ENCODE data around the gene STMND1. TPM values are rescaled to one million over a fixed set of nuclear protein-coding genes. Genes with fewer than 3 reads are reported as not detected.

STMND1 gene
- total and polyA plus RNA-seq, 2 of the 4 experiments (the other 2 are of a cell fraction): not detected

- Histone ChIP-seq H4K5ac (ENCODE audit: low read depth, low read length) (no peak overlapping the region), H3K9me3 (ENCODE audit: control insufficient read depth, insufficient read depth, low read length) (peaks cover 11% of the 10 kb centered on the region), H4K8ac (ENCODE audit: low read depth in 2 of 2, low read length in 2 of 2) (no peak overlapping the region), H2BK20ac (ENCODE audit: low read depth, low read length) (no peak overlapping the region), H3K56ac (ENCODE audit: extremely low read depth, insufficient read depth, low read length) (no peak overlapping the region), H2AFZ (replicated peaks; ENCODE audit: low read length, poor library complexity) (no peak overlapping the region), H3K27me3 (ENCODE audit: control insufficient read depth, insufficient read depth, low read length) (peaks cover 10% of the 10 kb centered on the region), H3K9me1 (ENCODE audit: insufficient read depth, low read length) (no peaks in the 10 kb centered on the region), H2AK5ac (ENCODE audit: low read depth, low read length) (no peak overlapping the region), H3K36me3 (ENCODE audit: control insufficient read depth, insufficient read depth, low read length) (no peaks in the 10 kb centered on the region), H2BK5ac (ENCODE audit: low read depth, low read length, poor library complexity, severe bottlenecking) (no peak overlapping the region), H3K14ac (replicated peaks; ENCODE audit: low read depth, low read length) (no peak overlapping the region), H3K79me1 (ENCODE audit: low read depth in 1 of 2, low read length in 2 of 2) (no peaks in the 10 kb centered on the region), H3K4ac (ENCODE audit: low read depth, low read length) (no peak overlapping the region), H3K9ac (ENCODE audit: low read depth, low read length) (no peak overlapping the region), H3K4me3 (ENCODE audit: insufficient read depth, low read depth, low read length) (no peak overlapping the region), H2AK9ac (replicated peaks; ENCODE audit: low read depth, low read length, poor library complexity) (no peak overlapping the region), H3K23ac (ENCODE audit: low read depth, low read length) (no peak overlapping the region), H3K18ac (ENCODE audit: low read depth, low read length) (no peak overlapping the region), H2BK120ac (ENCODE audit: low read depth, low read length) (no peak overlapping the region), H3K27ac (ENCODE audit: insufficient read depth, low read length) (no peak overlapping the region), H2BK15ac (ENCODE audit: low read depth, low read length) (no peak overlapping the region), H4K20me1 (ENCODE audit: insufficient read depth, low read length) (no peaks in the 10 kb centered on the region), H3K4me1 (ENCODE audit: control insufficient read depth, insufficient read depth, low read length) (no peaks in the 10 kb centered on the region), H3K4me2 (ENCODE audit: low read depth, low read length) (no peak overlapping the region), H4K91ac (ENCODE audit: insufficient read depth, low read depth, low read length) (no peak overlapping the region)
- intact Hi-C loops (cut with micrococcal nuclease): loop anchor here (10.0 kb wide), 1 partner anchor 245 kb away; the partner anchor contains the start of gene CAP2
- DNase-seq (no peak), ATAC-seq (ENCODE audit: low read depth) (no peak)
- POLR2A ChIA-PET (ENCODE audit: unreplicated experiment): no interaction called here
- TF ChIP-seq RFX5 (IDR thresholded peaks at IDR 0.05; ENCODE audit: low read depth, low read length) (no peak), CHD1 (IDR thresholded peaks at IDR 0.05; ENCODE audit: low read depth, low read length) (no peak), BHLHE40 (IDR thresholded peaks at IDR 0.05; ENCODE audit: low read depth, low read length) (no peak), NFE2L2 (IDR thresholded peaks at IDR 0.05; ENCODE audit: low read depth, low read length) (no peak), MAZ (IDR thresholded peaks at IDR 0.05; ENCODE audit: borderline replicate concordance, low read depth, low read length) (no peak), CTCF (conservative IDR thresholded peaks at IDR 0.05; ENCODE audit: low read depth, low read length) (no peak), MXI1 (IDR thresholded peaks at IDR 0.05; ENCODE audit: borderline replicate concordance, low read depth, low read length) (no peak), RAD21 (IDR thresholded peaks at IDR 0.05; ENCODE audit: low read length) (no peak), CEBPB (IDR thresholded peaks at IDR 0.05; ENCODE audit: low read depth, low read length) (no peak), FOS (IDR thresholded peaks at IDR 0.05; ENCODE audit: low read depth, low read length) (no peak)
- in situ Hi-C loops (cut with MboI; ENCODE audit: low sequenced_read_pairs): loop anchor here (10.0 kb wide), 1 partner anchor 635 kb away; no protein-coding TSS in a partner anchor
- dilution Hi-C loops (cut with HindIII; ENCODE audit: low sequenced_read_pairs, unreplicated experiment): no loop called here
- CTCF ChIA-PET: interaction anchor here (0.5 kb wide), 1 partner anchor 594 kb away, joined by 3 read pairs; no protein-coding TSS in a partner anchor
- BruUV-seq (replicated peaks): no TSS peak
- WGBS, 2 experiments (ENCODE audit: extremely low coverage in 2 of 2, insufficient read length in 1 of 2): no CpG with 5 or more reads among the region's 2 CpGs
Observed at GRCh38 chr6:17150096-17150495, 48.2 kb downstream of the STMND1 start.

All from IMR-90 (cell line).